HEK293 (cell line): ENCODE results near the gene ACVR1.

ENCODE experiments used
- CTCF ChIA-PET: fragments of 350-600 bp; formaldehyde crosslinking; extraction: SDS; loops from one replicate; lab custom pipeline; 2021; ENCODE audit warnings: antibody characterized with exemption; lab: Yijun Ruan, JAX
- POLR2A ChIA-PET: fragments of 300-600 bp; formaldehyde crosslinking; extraction: SDS; loops from one replicate; lab custom pipeline; 2020; ENCODE audit warnings: antibody characterized with exemption, inconsistent platforms; lab: Yijun Ruan, JAX
- H3K27ac ChIP-seq: fragments of 200-500 bp; sonication (Bioruptor generic); 2 replicates; pipeline ENCODE4 v1.5.1; 2014; ENCODE audit warnings: low read depth, low read length, control low read depth, inconsistent platforms; ENCODE audit errors: extremely low read depth
- H3K36me3 ChIP-seq, 2 experiments: fragments of 200-500 bp in 1 of 2; sonication (Bioruptor generic) in 1 of 2; 1 replicate in 1 of 2; 2 replicates in 1 of 2; pipeline ENCODE4 v1.5.1; 2014 to 2017; ENCODE audit warnings: inconsistent platforms in 2 of 2, low read length in 2 of 2; ENCODE audit not compliant: control insufficient read depth in 2 of 2, insufficient read depth in 1 of 2
- H3K4me1 ChIP-seq: fragments of 200-500 bp; sonication (Bioruptor generic); 2 replicates; pipeline ENCODE4 v1.5.1; 2014; ENCODE audit warnings: mild to moderate bottlenecking, low read length, inconsistent platforms; ENCODE audit not compliant: control insufficient read depth, insufficient read depth
- H3K4me3 ChIP-seq: 2 replicates; pipeline ENCODE4 v1.5.1; 2011; ENCODE audit warnings: low read depth, mild to moderate bottlenecking, control low read depth, low read length, moderate library complexity
- H3K9me3 ChIP-seq: fragments of 200-500 bp; sonication (Bioruptor generic); 2 replicates; pipeline ENCODE4 v1.5.1; 2014; ENCODE audit warnings: low read depth, low read length, inconsistent platforms; ENCODE audit not compliant: control insufficient read depth, insufficient read depth
- BCL11A ChIP-seq: fragments of 450-650 bp; formaldehyde crosslinking; IDR thresholded peaks from 2 replicates; pipeline ENCODE4 v1.5.1; 2016; ENCODE audit warnings: low read depth, missing biosample characterization, missing genetic modification characterization
- EGR2 ChIP-seq: fragments of 450-650 bp; formaldehyde crosslinking; IDR thresholded peaks from 2 replicates; pipeline ENCODE4 v1.5.1; 2016; ENCODE audit warnings: low read depth, missing biosample characterization, missing genetic modification characterization
- KLF8 ChIP-seq: fragments of 450-650 bp; formaldehyde crosslinking; IDR thresholded peaks from 2 replicates; pipeline ENCODE4 v1.5.1; 2016; ENCODE audit warnings: missing biosample characterization, missing genetic modification characterization
- MZF1 ChIP-seq: fragments of 450-650 bp; formaldehyde crosslinking; IDR thresholded peaks from 2 replicates; pipeline ENCODE4 v1.5.1; 2017; ENCODE audit warnings: missing biosample characterization, missing genetic modification characterization, borderline replicate concordance
- OSR2 ChIP-seq: fragments of 450-650 bp; formaldehyde crosslinking; IDR thresholded peaks from 2 replicates; pipeline ENCODE4 v1.5.1; 2016; ENCODE audit warnings: missing biosample characterization, missing genetic modification characterization
- PRDM4 ChIP-seq: fragments of 450-650 bp; formaldehyde crosslinking; IDR thresholded peaks from 2 replicates; pipeline ENCODE4 v1.5.1; 2017; ENCODE audit warnings: missing biosample characterization, missing genetic modification characterization
- SP7 ChIP-seq: fragments of 450-650 bp; formaldehyde crosslinking; IDR thresholded peaks from 2 replicates; pipeline ENCODE4 v1.5.1; 2016; ENCODE audit warnings: missing biosample characterization, missing genetic modification characterization
- TCF7L2 ChIP-seq: IDR thresholded peaks from 2 replicates; pipeline ENCODE4 v1.6.1; 2011; ENCODE audit warnings: low read depth, mild to moderate bottlenecking, inconsistent platforms, low read length, moderate library complexity, borderline replicate concordance
- ZBTB8A ChIP-seq: fragments of 450-650 bp; formaldehyde crosslinking; IDR thresholded peaks from 2 replicates; pipeline ENCODE4 v1.5.1; 2016; ENCODE audit warnings: missing biosample characterization, missing genetic modification characterization
- ZFP41 ChIP-seq: fragments of 450-650 bp; formaldehyde crosslinking; IDR thresholded peaks from 2 replicates; pipeline ENCODE4 v1.5.1; 2016; ENCODE audit warnings: missing biosample characterization, missing genetic modification characterization, borderline replicate concordance
- ZFP69B ChIP-seq: fragments of 450-650 bp; formaldehyde crosslinking; IDR thresholded peaks from 2 replicates; pipeline ENCODE4 v1.5.1; 2016; ENCODE audit warnings: missing biosample characterization, missing genetic modification characterization
- ZNF169 ChIP-seq: fragments of 450-650 bp; formaldehyde crosslinking; IDR thresholded peaks from 2 replicates; pipeline ENCODE4 v1.5.1; 2016; ENCODE audit warnings: missing biosample characterization, missing genetic modification characterization
- ZNF174 ChIP-seq: fragments of 450-650 bp; formaldehyde crosslinking; IDR thresholded peaks from 2 replicates; pipeline ENCODE4 v1.5.0; 2017; ENCODE audit warnings: missing biosample characterization, mild to moderate bottlenecking, missing genetic modification characterization
- ZNF221 ChIP-seq: fragments of 450-650 bp; formaldehyde crosslinking; IDR thresholded peaks from 2 replicates; pipeline ENCODE4 v1.5.1; 2017; ENCODE audit warnings: missing biosample characterization, missing genetic modification characterization, borderline replicate concordance
- ZNF223 ChIP-seq: fragments of 450-650 bp; formaldehyde crosslinking; IDR thresholded peaks from 2 replicates; pipeline ENCODE4 v1.5.1; 2016; ENCODE audit warnings: missing biosample characterization, missing genetic modification characterization
- ZNF302 ChIP-seq: fragments of 450-650 bp; formaldehyde crosslinking; IDR thresholded peaks from 2 replicates; pipeline ENCODE4 v1.5.1; 2016; ENCODE audit warnings: missing biosample characterization, missing genetic modification characterization, low read depth
- ZNF311 ChIP-seq: fragments of 450-650 bp; formaldehyde crosslinking; IDR thresholded peaks from 2 replicates; pipeline ENCODE4 v1.5.1; 2017; ENCODE audit warnings: missing biosample characterization, missing genetic modification characterization, borderline replicate concordance
- ZNF366 ChIP-seq: fragments of 450-650 bp; formaldehyde crosslinking; conservative IDR thresholded peaks from 2 replicates; pipeline ENCODE4 v1.5.1; 2016; ENCODE audit warnings: missing biosample characterization, missing genetic modification characterization
- ZNF404 ChIP-seq: fragments of 450-650 bp; formaldehyde crosslinking; IDR thresholded peaks from 2 replicates; pipeline ENCODE4 v1.5.1; 2017; ENCODE audit warnings: missing biosample characterization, missing genetic modification characterization
- ZNF449 ChIP-seq: fragments of 450-650 bp; formaldehyde crosslinking; IDR thresholded peaks from 2 replicates; pipeline ENCODE4 v1.5.1; 2017; ENCODE audit warnings: missing biosample characterization, mild to moderate bottlenecking, missing genetic modification characterization, moderate library complexity
- ZNF473 ChIP-seq: fragments of 450-650 bp; formaldehyde crosslinking; IDR thresholded peaks from 2 replicates; pipeline ENCODE4 v1.5.1; 2017; ENCODE audit warnings: missing biosample characterization, missing genetic modification characterization
- ZNF621 ChIP-seq: fragments of 450-650 bp; formaldehyde crosslinking; IDR thresholded peaks from 2 replicates; pipeline ENCODE4 v1.5.1; 2017; ENCODE audit warnings: missing biosample characterization, missing genetic modification characterization
- ZNF645 ChIP-seq: fragments of 450-650 bp; formaldehyde crosslinking; IDR thresholded peaks from 2 replicates; pipeline ENCODE4; 2016; ENCODE audit warnings: missing biosample characterization, missing genetic modification characterization
- ZNF747 ChIP-seq: fragments of 450-650 bp; formaldehyde crosslinking; IDR thresholded peaks from 2 replicates; pipeline ENCODE4 v1.5.1; 2016; ENCODE audit warnings: missing biosample characterization, missing genetic modification characterization
- ZNF791 ChIP-seq: fragments of 450-650 bp; formaldehyde crosslinking; IDR thresholded peaks from 2 replicates; pipeline ENCODE4 v1.5.1; 2016; ENCODE audit warnings: missing biosample characterization, missing genetic modification characterization
- ZSCAN18 ChIP-seq: fragments of 450-650 bp; formaldehyde crosslinking; IDR thresholded peaks from 2 replicates; pipeline ENCODE4 v1.5.1; 2016; ENCODE audit warnings: missing biosample characterization, missing genetic modification characterization
- ZSCAN4 ChIP-seq: fragments of 450-650 bp; formaldehyde crosslinking; IDR thresholded peaks from 2 replicates; pipeline ENCODE4 v1.5.1; 2017; ENCODE audit warnings: missing biosample characterization, missing genetic modification characterization

Gene ACVR1

GRCh38 chr2:157911246-157911645 is 35.1 kb upstream of the ACVR1 start (continued):
- TF ChIP-seq ZBTB8A (no peak), OSR2 (tag by site-specific recombination) (no peak), ZNF473 (tag by site-specific recombination) (no peak), ZFP69B (no peak), ZNF169 (tag by site-specific recombination) (no peak), ZNF621 (tag by site-specific recombination) (no peak), ZNF366 (tag by site-specific recombination) (no peak), BCL11A (tag by site-specific recombination) (no peak), ZNF645 (tag by site-specific recombination) (no peak), ZSCAN18 (tag by site-specific recombination) (no peak), ZNF221 (no peak), ZNF449 (tag by site-specific recombination) (no peak), ZNF223 (tag by site-specific recombination) (no peak)

GRCh38 chr2:157905092-157905491 is 29.0 kb upstream of the ACVR1 start:
- Histone ChIP-seq H3K27ac (no peak overlapping the region), H3K9me3 (no peaks in the 10 kb centered on the region), H3K4me3 (no peak overlapping the region), H3K36me3 (no peaks in the 10 kb centered on the region), H3K4me1 (no peaks in the 10 kb centered on the region)
- no peak for TF ChIP-seq ZNF223 (tag by site-specific recombination)
- no peak for TF ChIP-seq ZNF747
- TF ChIP-seq ZNF174 (tag by site-specific recombination) = no peak
- TF ChIP-seq ZFP41 (tag by site-specific recombination) = no peak
- TF ChIP-seq KLF8 (tag by site-specific recombination) = no peak
- no peak for TF ChIP-seq ZSCAN4 (tag by site-specific recombination)
- CTCF ChIA-PET = interaction anchor here (0.6 to 0.7 kb wide), 2 partner anchors 26 to 443 kb away, joined by 4 to 5 read pairs; no protein-coding TSS in a partner anchor
- POLR2A ChIA-PET = interaction anchor here (0.6 kb wide), 1 partner anchor 12 kb away, joined by 3 read pairs; no protein-coding TSS in a partner anchor

- CTCF ChIA-PET = interaction anchor here (0.6 kb wide), 1 partner anchor 613 kb away, joined by 3 read pairs; no protein-coding TSS in a partner anchor
- Histone ChIP-seq H3K4me3 (no peak overlapping the region), H3K9me3 (no peaks in the 10 kb centered on the region), H3K4me1 (no peaks in the 10 kb centered on the region), H3K27ac (no peak overlapping the region), H3K36me3 (no peaks in the 10 kb centered on the region)
- POLR2A ChIA-PET = interaction anchor here (0.6 kb wide), 1 partner anchor 15 kb away, joined by 4 read pairs; no protein-coding TSS in a partner anchor
- TF ChIP-seq PRDM4 (no peak), ZNF791 (tag by site-specific recombination) (no peak), TCF7L2 (no peak), ZNF302 (tag by site-specific recombination) (no peak), ZNF404 (tag by site-specific recombination) (no peak), SP7 (tag by site-specific recombination) (no peak), EGR2 (tag by site-specific recombination) (no peak), MZF1 (tag by site-specific recombination) (no peak), ZNF311 (tag by site-specific recombination) (no peak)
Observed at GRCh38 chr2:157903626-157904025, 27.5 kb upstream of the ACVR1 start.
